Natural killer cell (primary cell): ENCODE results near the gene NDUFS1. TPM values are rescaled to one million over a fixed set of nuclear protein-coding genes. Genes with fewer than 3 reads are reported as not detected.

Experiments used
- ATAC-seq, 3 donors: fragments of 150-1000 bp in 2 of 3; fragments of 200-7000 bp in 1 of 3; cut with Tn5 transposase; 1 replicate in 1 of 3; 2 replicates in 2 of 3; pipeline ENCODE4 v1.10.0; 2021; ENCODE audit warnings: mild to moderate bottlenecking in 2 of 3, moderate library complexity in 2 of 3
- DNase-seq, 2 donors: peaks; one replicate each; pipeline versions ENCODE4 v3.0.0 to v3.0.0-alpha.2; 2013 to 2021; ENCODE audit warnings: mixed read lengths in 1 of 2
- H3K27ac ChIP-seq: one replicate; pipeline ENCODE4 v1.5.1; 2013; ENCODE audit warnings: mild to moderate bottlenecking, low read length
- H3K27me3 ChIP-seq: one replicate; pipeline ENCODE4 v1.6.1; 2013; ENCODE audit warnings: low read length; ENCODE audit not compliant: control insufficient read depth, insufficient read depth
- H3K36me3 ChIP-seq: one replicate; pipeline ENCODE4 v1.6.1; 2013; ENCODE audit warnings: low read length; ENCODE audit not compliant: control insufficient read depth, insufficient read depth
- H3K4me1 ChIP-seq: one replicate; pipeline ENCODE4 v1.6.1; 2013; ENCODE audit warnings: low read length; ENCODE audit not compliant: control insufficient read depth, insufficient read depth
- H3K4me3 ChIP-seq: one replicate; pipeline ENCODE4 v1.5.1; 2013; ENCODE audit warnings: low read length
- H3K9me3 ChIP-seq: one replicate; pipeline ENCODE4 v1.6.1; 2013; ENCODE audit warnings: low read length; ENCODE audit not compliant: control insufficient read depth, insufficient read depth
- H3K27ac Mint-ChIP-seq, 2 donors: one replicate each; pipeline ENCODE4 v1.8.0; 2022; ENCODE audit warnings: mild to moderate bottlenecking in 2 of 2, mixed read lengths in 2 of 2, moderate library complexity in 1 of 2
- H3K27me3 Mint-ChIP-seq, 2 donors: one replicate each; pipeline ENCODE4 v1.8.0; 2022; ENCODE audit warnings: low read depth in 2 of 2, mixed read lengths in 2 of 2
- H3K36me3 Mint-ChIP-seq: one replicate; pipeline ENCODE4 v1.8.0; 2022; ENCODE audit warnings: mixed read lengths
- H3K4me1 Mint-ChIP-seq, 2 donors: one replicate each; pipeline ENCODE4 v1.8.0; 2022; ENCODE audit warnings: mixed read lengths in 2 of 2
- H3K4me3 Mint-ChIP-seq: one replicate; pipeline ENCODE4 v1.8.0; 2022; ENCODE audit warnings: mild to moderate bottlenecking, moderate library complexity, mixed read lengths
- H3K9me3 Mint-ChIP-seq, 2 donors: one replicate each; pipeline ENCODE4 v1.8.0; 2022; ENCODE audit warnings: mixed read lengths in 2 of 2
- CTCF ChIP-seq: fragments of 200-600 bp; IDR thresholded peaks from one replicate; pipeline ENCODE4 v1.8.0; 2022; ENCODE audit warnings: antibody characterized with exemption
- WGBS: methylation state at CpG from one replicate; pipeline ENCODE4 v1.1.7; 2013; ENCODE audit warnings: missing lambda C conversion rate; ENCODE audit not compliant: insufficient coverage; 5-methylcytosine and 5-hydroxymethylcytosine counted together
- intact Hi-C: fragments of 100-400 bp; cut with micrococcal nuclease; formaldehyde crosslinking; loops from one replicate; pipeline ENCODE4 v1.14.2; 2022
- total RNA-seq, 4 donors: library from RNA; stranded (reverse); fragments of 120-200 nt in 1 of 4; gene quantifications; one replicate each; pipeline versions ENCODE4 v1.2.3 to v1.2.4, GENCODE V29; 2013 to 2022

NDUFS1 gene
- total RNA-seq, 3 donors from 2014 or later (not counting 1 experiment from before 2014, with no cell fraction given): 44.0 to 47.8 (median 45.9) TPM

GRCh38 chr2:206084870-206085741 is 74.1 kb downstream of the NDUFS1 start:
- Histone ChIP-seq H3K4me1 (peaks cover 18% of the 10 kb centered on the region), H3K4me3 (peak overlapping the region; percentile 80), H3K36me3 (peaks cover 1% of the 10 kb centered on the region), H3K27me3 (no peaks in the 10 kb centered on the region), H3K9me3 (no peaks in the 10 kb centered on the region), H3K27ac (peak overlapping the region; percentile 100)
- Mint-ChIP-seq H3K36me3 (no peaks in the 10 kb centered on the region), H3K27ac (peak overlapping the region; percentile 99), H3K9me3 (no peaks in the 10 kb centered on the region), H3K4me1 (peaks cover 29 to 32% of the 10 kb centered on the region in 2 donors), H3K27me3 (no peaks in the 10 kb centered on the region), H3K4me3 (peak overlapping the region; percentile 99)
- intact Hi-C loops: no loop called here
- 0% methylated on average over 86 of the region's 88 CpGs for WGBS
- DNase-seq: peak; percentile 57 to 60
- no peak for TF ChIP-seq CTCF
- ATAC-seq: peak; percentile 19 to 59 (median 41)

GRCh38 chr2:206084439-206084869 is 74.8 kb downstream of the NDUFS1 start:
- H3K4me1 Mint-ChIP-seq: peaks cover 36 to 39% of the 10 kb centered on the region in 2 donors
- intact Hi-C loops: no loop called here
- ATAC-seq: no peak
- H3K27me3 Mint-ChIP-seq: no peaks in the 10 kb centered on the region
- Histone ChIP-seq H3K36me3 (no peaks in the 10 kb centered on the region), H3K4me3 (peak overlapping the region; percentile 80), H3K27ac (peak overlapping the region; percentile 100), H3K4me1 (peaks cover 18% of the 10 kb centered on the region), H3K27me3 (no peaks in the 10 kb centered on the region), H3K9me3 (no peaks in the 10 kb centered on the region)
- 0% methylated on average over 8 of the region's 10 CpGs for WGBS
- no peaks in the 10 kb centered on the region for H3K9me3 Mint-ChIP-seq
- no peaks in the 10 kb centered on the region for H3K36me3 Mint-ChIP-seq
- DNase-seq: peak; percentile 25 to 43
- H3K4me3 Mint-ChIP-seq: peak overlapping the region; percentile 98
- TF ChIP-seq CTCF: no peak
- peak overlapping the region; percentile 93 to 98 for H3K27ac Mint-ChIP-seq

DNA sequence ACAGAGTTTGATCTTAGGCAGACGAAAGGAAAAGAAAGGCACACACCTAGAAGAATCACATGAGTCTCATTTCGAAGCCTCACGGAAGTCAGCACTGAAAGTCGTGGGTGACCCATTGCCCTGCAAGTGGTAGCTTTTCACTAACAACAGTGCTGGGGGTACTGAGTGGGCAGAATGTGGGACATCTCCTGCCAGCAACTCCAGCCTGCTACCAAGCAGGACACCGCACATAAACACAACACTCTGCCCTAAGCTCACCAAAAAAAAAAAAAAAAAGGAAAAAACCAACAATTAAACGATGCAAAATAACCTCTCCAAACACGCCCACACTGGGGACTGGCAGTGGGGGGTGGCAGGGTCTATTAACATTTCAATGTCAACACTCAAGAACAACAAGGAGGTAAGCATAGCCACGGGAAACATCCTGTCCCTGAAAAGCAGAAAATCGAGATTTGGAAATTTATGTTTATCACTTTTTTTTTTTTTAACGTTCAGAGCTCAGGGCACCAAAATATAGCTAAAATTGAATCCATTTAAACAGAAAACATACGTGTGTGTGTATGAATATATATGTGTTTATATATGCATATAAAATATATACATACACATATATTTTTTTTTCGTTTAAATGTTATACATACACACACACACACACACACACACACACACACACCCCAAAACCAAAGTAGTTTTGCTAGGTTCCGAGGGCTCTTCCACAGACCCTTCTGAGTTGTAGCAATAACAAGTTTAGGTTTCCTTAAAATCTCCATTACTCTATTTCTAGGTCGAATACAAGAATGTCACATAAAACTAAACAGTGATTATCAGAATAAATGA is 75.4 kb downstream of the NDUFS1 start:
- no peaks in the 10 kb centered on the region for H3K36me3 ChIP-seq
- WGBS: 13% methylated on average over 7 of the region's 14 CpGs
- no peak for TF ChIP-seq CTCF
- H3K27me3 ChIP-seq: no peaks in the 10 kb centered on the region
- H3K36me3 Mint-ChIP-seq: no peaks in the 10 kb centered on the region
- no peaks in the 10 kb centered on the region for H3K27me3 Mint-ChIP-seq
- DNase-seq (peak in 1 of 2 donors; percentile 56), ATAC-seq (no peak)
- peak overlapping the region; percentile 98 for H3K4me3 Mint-ChIP-seq
- H3K9me3 ChIP-seq: no peaks in the 10 kb centered on the region
- peaks cover 17% of the 10 kb centered on the region for H3K4me1 ChIP-seq
- H3K27ac ChIP-seq: peak overlapping the region; percentile 100
- peak overlapping the region; percentile 93 to 98 for H3K27ac Mint-ChIP-seq
- H3K9me3 Mint-ChIP-seq: no peaks in the 10 kb centered on the region
- peaks cover 38 to 42% of the 10 kb centered on the region in 2 donors for H3K4me1 Mint-ChIP-seq
- H3K4me3 ChIP-seq: peak overlapping the region; percentile 80
- intact Hi-C loops: no loop called here
